ENCODE data around the gene SLC16A8. TPM values are rescaled to one million over a fixed set of nuclear protein-coding genes. Genes with fewer than 3 reads are reported as not detected.

SLC16A8 gene
- total RNA-seq, 2 donors from 2014 or later: 0.28 TPM; not detected in 1

GRCh38 chr22:38129856-38130255 lies 45.9 kb upstream of the SLC16A8 start:
- no peak overlapping the region for H3K27ac ChIP-seq
- DNase-seq (ENCODE audit: low spot score): no peak
- no peaks in the 10 kb centered on the region for H3K9me3 ChIP-seq
- H3K4me1 ChIP-seq: no peaks in the 10 kb centered on the region
- TF ChIP-seq, protein P1, sequence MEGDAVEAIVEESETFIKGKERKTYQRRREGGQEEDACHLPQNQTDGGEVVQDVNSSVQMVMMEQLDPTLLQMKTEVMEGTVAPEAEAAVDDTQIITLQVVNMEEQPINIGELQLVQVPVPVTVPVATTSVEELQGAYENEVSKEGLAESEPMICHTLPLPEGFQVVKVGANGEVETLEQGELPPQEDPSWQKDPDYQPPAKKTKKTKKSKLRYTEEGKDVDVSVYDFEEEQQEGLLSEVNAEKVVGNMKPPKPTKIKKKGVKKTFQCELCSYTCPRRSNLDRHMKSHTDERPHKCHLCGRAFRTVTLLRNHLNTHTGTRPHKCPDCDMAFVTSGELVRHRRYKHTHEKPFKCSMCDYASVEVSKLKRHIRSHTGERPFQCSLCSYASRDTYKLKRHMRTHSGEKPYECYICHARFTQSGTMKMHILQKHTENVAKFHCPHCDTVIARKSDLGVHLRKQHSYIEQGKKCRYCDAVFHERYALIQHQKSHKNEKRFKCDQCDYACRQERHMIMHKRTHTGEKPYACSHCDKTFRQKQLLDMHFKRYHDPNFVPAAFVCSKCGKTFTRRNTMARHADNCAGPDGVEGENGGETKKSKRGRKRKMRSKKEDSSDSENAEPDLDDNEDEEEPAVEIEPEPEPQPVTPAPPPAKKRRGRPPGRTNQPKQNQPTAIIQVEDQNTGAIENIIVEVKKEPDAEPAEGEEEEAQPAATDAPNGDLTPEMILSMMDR (IDR thresholded peaks at IDR 0.05): no peak
- no peaks in the 10 kb centered on the region for H3K36me3 ChIP-seq
- H3K27me3 ChIP-seq: no peaks in the 10 kb centered on the region
- H3K4me3 ChIP-seq: no peak overlapping the region

DNA sequence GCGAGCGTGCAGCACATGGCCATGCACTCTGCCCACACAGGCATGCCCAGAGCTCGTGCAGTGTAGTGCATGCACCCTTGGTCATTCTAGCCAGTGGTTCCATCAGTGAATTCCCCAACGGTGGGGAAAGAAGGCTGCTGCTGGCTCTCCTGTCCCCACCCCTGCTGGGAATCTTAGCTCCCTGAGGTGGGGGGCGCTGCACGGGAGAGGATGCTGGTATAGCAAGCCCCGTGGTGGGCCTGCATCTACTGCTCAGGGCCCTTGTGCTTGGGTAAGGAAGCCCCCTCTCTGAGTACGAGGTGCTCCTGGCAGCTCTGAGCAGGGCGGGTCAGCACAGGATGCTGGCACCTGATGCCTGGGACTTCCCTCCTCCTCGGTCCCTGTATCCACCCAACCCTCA lies 45.0 kb upstream of the SLC16A8 start:
- DNase-seq (ENCODE audit: low spot score): no peak
- no peaks in the 10 kb centered on the region for H3K4me1 ChIP-seq
- H3K27ac ChIP-seq: no peak overlapping the region
- H3K9me3 ChIP-seq: no peaks in the 10 kb centered on the region
- H3K36me3 ChIP-seq: no peaks in the 10 kb centered on the region
- H3K27me3 ChIP-seq: no peaks in the 10 kb centered on the region
- H3K4me3 ChIP-seq: no peak overlapping the region
- TF ChIP-seq, protein P1 (IDR thresholded peaks at IDR 0.05): no peak

DNA sequence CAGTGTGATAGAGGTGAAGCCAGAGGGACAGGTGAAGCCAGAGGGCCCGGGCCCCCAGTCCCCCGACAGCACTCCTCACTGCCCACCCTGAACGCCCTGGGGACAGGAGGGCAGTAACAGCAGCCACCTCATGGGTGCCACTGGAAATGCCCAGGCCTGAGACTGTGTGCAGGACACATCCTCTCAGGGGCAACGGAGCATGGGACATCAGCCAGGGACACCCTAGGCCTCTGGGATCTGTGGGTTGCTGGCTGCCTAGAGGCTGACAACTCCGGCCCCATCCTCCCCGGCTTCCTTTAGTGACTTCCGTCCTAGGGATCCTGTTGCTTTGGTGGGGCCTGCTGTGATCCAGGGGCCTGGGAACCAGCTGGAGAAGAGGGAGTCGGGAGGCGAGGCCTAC lies 43.9 kb upstream of the SLC16A8 start:
- H3K9me3 ChIP-seq: no peaks in the 10 kb centered on the region
- H3K4me3 ChIP-seq: no peak overlapping the region
- no peak for DNase-seq (ENCODE audit: low spot score)
- no peaks in the 10 kb centered on the region for H3K27me3 ChIP-seq
- H3K36me3 ChIP-seq: no peaks in the 10 kb centered on the region
- no peak overlapping the region for H3K27ac ChIP-seq
- TF ChIP-seq, protein P1 (IDR thresholded peaks at IDR 0.05): no peak
- H3K4me1 ChIP-seq: no peaks in the 10 kb centered on the region

GRCh38 chr22:38126928-38127668 lies 43.1 kb upstream of the SLC16A8 start:
- TF ChIP-seq, protein P1 (IDR thresholded peaks at IDR 0.05): no peak
- DNase-seq (ENCODE audit: low spot score): no peak
- Histone ChIP-seq H3K27me3 (no peaks in the 10 kb centered on the region), H3K4me3 (no peak overlapping the region), H3K27ac (no peak overlapping the region), H3K9me3 (no peaks in the 10 kb centered on the region), H3K4me1 (no peaks in the 10 kb centered on the region), H3K36me3 (no peaks in the 10 kb centered on the region)

GRCh38 chr22:38125751-38126201 lies 41.8 kb upstream of the SLC16A8 start:
- Histone ChIP-seq H3K4me1 (no peaks in the 10 kb centered on the region), H3K27me3 (no peaks in the 10 kb centered on the region), H3K9me3 (no peaks in the 10 kb centered on the region), H3K4me3 (no peak overlapping the region), H3K36me3 (no peaks in the 10 kb centered on the region), H3K27ac (no peak overlapping the region)
- TF ChIP-seq, protein P1 (IDR thresholded peaks at IDR 0.05): no peak
- DNase-seq (ENCODE audit: low spot score): no peak

Measured in right atrium auricular region (tissue), 2 donors.